ENCODE data around the gene P2RY6.
A peak's percentile ranks its signal among the peaks of the same experiment; 100 is the strongest.

Gene P2RY6

DNA sequence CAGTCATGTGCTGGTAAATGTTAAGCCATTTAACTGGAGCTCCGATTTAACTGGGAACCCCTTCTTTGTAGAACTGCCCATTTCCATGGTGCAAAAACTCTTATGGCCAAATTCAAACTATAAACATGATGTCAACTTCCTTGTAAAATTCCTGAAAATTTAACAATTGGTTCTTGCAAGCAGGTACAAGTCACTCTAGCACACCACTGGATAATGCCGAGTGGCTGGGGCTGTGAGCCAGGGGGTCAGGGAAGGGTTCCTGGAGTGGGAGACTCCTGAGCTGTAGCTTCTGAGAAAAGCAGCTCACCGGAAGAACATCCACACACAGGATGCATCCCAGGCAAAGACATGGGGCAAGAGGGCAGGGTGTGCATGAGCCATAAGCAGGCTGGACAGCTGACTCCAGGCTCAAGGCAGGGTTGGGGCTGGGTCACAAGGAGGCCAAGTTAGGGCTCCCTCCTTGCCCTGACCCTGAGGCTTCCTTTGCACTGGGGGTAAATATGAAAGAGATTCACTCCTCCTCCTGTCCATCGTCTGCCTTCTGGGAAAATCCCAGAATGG is 35.9 kb upstream of the P2RY6 start:
- Histone ChIP-seq H2BK12ac (ENCODE audit: low read length) (no peak overlapping the region), H2BK15ac (ENCODE audit: low read length) (peak overlapping the region; percentile 8), H3K27me3 (ENCODE audit: control insufficient read depth in 3 of 3, insufficient read depth in 3 of 3, low read depth in 1 of 3, low read length in 3 of 3) (peaks cover 0 to 8% (median 0%) of the 10 kb centered on the region in 3 experiments), H3K9ac (ENCODE audit: low read depth, low read length, poor library complexity) (no peak overlapping the region), H2BK120ac (ENCODE audit: low read depth, low read length) (no peak overlapping the region), H2AFZ (ENCODE audit: low read length) (no peak overlapping the region), H3K4me2 (ENCODE audit: insufficient read depth, low read length, poor library complexity, severe bottlenecking) (no peak overlapping the region), H3K14ac (ENCODE audit: low read length) (no peak overlapping the region), H4K8ac (ENCODE audit: low read depth, low read length) (no peak overlapping the region), H2AK5ac (ENCODE audit: low read depth, low read length) (peak overlapping the region; percentile 9), H3K23ac (ENCODE audit: low read depth, low read length, poor library complexity) (no peak overlapping the region), H3K4ac (ENCODE audit: low read length) (no peak overlapping the region), H4K91ac (ENCODE audit: low read depth, low read length, poor library complexity) (no peak overlapping the region), H3K36me3 (replicated peaks in 1 of 2; ENCODE audit: control insufficient read depth in 2 of 2, insufficient read depth in 2 of 2, low read length in 2 of 2) (no peaks in the 10 kb centered on the region), H3K79me1 (ENCODE audit: low read depth, low read length) (peaks cover 5% of the 10 kb centered on the region), H3K4me3 (ENCODE audit: low read length in 2 of 2) (no peak overlapping the region), H3K27ac (replicated peaks; ENCODE audit: low read length) (no peak overlapping the region), H3K9me3 (replicated peaks in 1 of 2; ENCODE audit: control insufficient read depth in 2 of 2, insufficient read depth in 1 of 2, low read depth in 1 of 2, low read length in 2 of 2) (no peaks in the 10 kb centered on the region), H2BK5ac (ENCODE audit: low read length) (no peak overlapping the region), H3K18ac (ENCODE audit: low read length) (no peak overlapping the region), H3K4me1 (ENCODE audit: control insufficient read depth in 2 of 2, insufficient read depth in 1 of 2, low read depth in 1 of 2, low read length in 2 of 2) (peaks cover 2 to 9% of the 10 kb centered on the region in 2 donors)
- no CpG with 5 or more reads among the region's 4 CpGs for WGBS, 2 donors (ENCODE audit: extremely low coverage in 2 of 2, insufficient read length in 2 of 2, insufficient replicate concordance in 1 of 2)
- DNase-seq (ENCODE audit: low spot score), result no peak

DNA sequence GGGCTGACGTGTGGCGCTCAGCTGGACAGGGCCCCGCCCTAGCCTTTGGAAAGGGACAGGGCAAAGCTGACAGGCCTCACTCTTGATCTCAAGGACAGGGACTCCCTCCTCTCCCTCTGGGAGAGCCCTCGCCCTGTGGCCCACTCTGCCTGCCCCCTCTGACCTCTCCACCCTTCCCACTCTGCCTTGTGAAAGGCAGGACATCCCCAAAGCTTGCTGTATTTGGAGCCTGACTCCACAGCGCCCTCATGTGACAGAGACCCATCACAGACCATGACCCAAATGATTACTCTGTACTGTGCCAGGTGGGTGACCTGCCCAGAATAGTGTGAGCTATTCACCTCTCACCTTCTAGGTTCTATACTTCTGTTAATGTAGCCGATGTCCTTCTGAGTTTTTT is 35.3 kb upstream of the P2RY6 start:
- Histone ChIP-seq H2BK120ac (ENCODE audit: low read depth, low read length) (no peak overlapping the region), H2AK5ac (ENCODE audit: low read depth, low read length) (peak overlapping the region; percentile 9), H3K4me1 (ENCODE audit: control insufficient read depth in 2 of 2, insufficient read depth in 1 of 2, low read depth in 1 of 2, low read length in 2 of 2) (peaks cover 2 to 9% of the 10 kb centered on the region in 2 donors), H3K36me3 (replicated peaks in 1 of 2; ENCODE audit: control insufficient read depth in 2 of 2, insufficient read depth in 2 of 2, low read length in 2 of 2) (no peaks in the 10 kb centered on the region), H2AFZ (ENCODE audit: low read length) (no peak overlapping the region), H3K9ac (ENCODE audit: low read depth, low read length, poor library complexity) (no peak overlapping the region), H3K27ac (replicated peaks; ENCODE audit: low read length) (no peak overlapping the region), H3K4ac (ENCODE audit: low read length) (no peak overlapping the region), H3K27me3 (ENCODE audit: control insufficient read depth in 3 of 3, insufficient read depth in 3 of 3, low read depth in 1 of 3, low read length in 3 of 3) (peaks cover 0 to 8% (median 0%) of the 10 kb centered on the region in 3 experiments), H3K23ac (ENCODE audit: low read depth, low read length, poor library complexity) (no peak overlapping the region), H3K4me2 (ENCODE audit: insufficient read depth, low read length, poor library complexity, severe bottlenecking) (no peak overlapping the region), H3K14ac (ENCODE audit: low read length) (no peak overlapping the region), H3K18ac (ENCODE audit: low read length) (no peak overlapping the region), H3K79me1 (ENCODE audit: low read depth, low read length) (peaks cover 5% of the 10 kb centered on the region), H2BK5ac (ENCODE audit: low read length) (no peak overlapping the region), H4K8ac (ENCODE audit: low read depth, low read length) (no peak overlapping the region), H3K9me3 (replicated peaks in 1 of 2; ENCODE audit: control insufficient read depth in 2 of 2, insufficient read depth in 1 of 2, low read depth in 1 of 2, low read length in 2 of 2) (no peaks in the 10 kb centered on the region), H4K91ac (ENCODE audit: low read depth, low read length, poor library complexity) (no peak overlapping the region), H2BK15ac (ENCODE audit: low read length) (no peak overlapping the region), H3K4me3 (ENCODE audit: low read length in 2 of 2) (no peak overlapping the region), H2BK12ac (ENCODE audit: low read length) (no peak overlapping the region)
- peak; percentile 62 for DNase-seq (ENCODE audit: low spot score)
- no CpG with 5 or more reads among the region's 6 CpGs for WGBS, 2 donors (ENCODE audit: extremely low coverage in 2 of 2, insufficient read length in 2 of 2, insufficient replicate concordance in 1 of 2)

DNA sequence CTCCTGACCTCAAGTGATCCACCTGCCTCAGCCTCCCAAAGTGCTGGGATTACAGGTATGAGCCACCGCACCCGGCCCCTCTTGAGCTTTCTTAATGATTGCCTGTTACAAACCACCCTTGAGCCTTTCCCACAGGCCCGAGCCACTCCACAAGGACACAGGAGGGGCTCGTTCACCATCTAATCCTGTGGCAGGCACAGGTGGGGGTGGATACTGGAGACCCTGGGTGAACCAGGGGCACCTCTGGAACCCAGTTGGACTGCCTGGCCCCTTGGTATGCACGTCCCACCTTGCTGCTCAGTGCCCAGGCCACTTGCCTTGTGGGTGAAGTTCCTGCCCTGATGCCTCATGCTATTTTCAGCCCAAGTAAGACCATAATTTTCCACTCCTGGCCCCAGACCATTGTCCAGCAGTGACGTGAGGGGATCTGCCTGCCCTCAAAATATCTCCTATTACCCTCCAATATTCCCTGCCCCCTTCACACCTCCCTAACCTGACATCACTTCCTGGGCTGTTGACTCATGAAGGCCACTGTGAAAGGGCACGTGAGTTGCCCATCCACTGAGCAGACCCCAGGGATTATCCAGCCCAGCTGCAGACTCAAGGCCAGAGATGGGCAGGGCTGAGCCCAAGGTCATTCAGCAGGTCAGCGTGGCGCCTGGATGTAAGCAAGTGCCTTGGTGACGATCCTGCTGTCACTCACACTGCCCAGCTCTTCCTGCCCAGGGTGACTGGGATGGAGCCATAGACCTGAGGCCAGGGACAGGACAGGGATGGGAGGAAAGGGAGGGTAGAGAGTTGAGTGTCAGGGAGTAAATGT is 34.5 kb upstream of the P2RY6 start:
- no peaks in the 10 kb centered on the region for H3K9me3 ChIP-seq (replicated peaks in 1 of 2; ENCODE audit: control insufficient read depth in 2 of 2, insufficient read depth in 1 of 2, low read depth in 1 of 2, low read length in 2 of 2)
- peak overlapping the region; percentile 5 for H3K23ac ChIP-seq (ENCODE audit: low read depth, low read length, poor library complexity)
- no peak overlapping the region for H3K27ac ChIP-seq (replicated peaks; ENCODE audit: low read length)
- no peaks in the 10 kb centered on the region for H3K36me3 ChIP-seq (replicated peaks in 1 of 2; ENCODE audit: control insufficient read depth in 2 of 2, insufficient read depth in 2 of 2, low read length in 2 of 2)
- peak overlapping the region; percentile 55 for H2BK5ac ChIP-seq (ENCODE audit: low read length)
- no peak overlapping the region for H3K4me3 ChIP-seq (ENCODE audit: low read length in 2 of 2)
- H4K8ac ChIP-seq (ENCODE audit: low read depth, low read length), result no peak overlapping the region
- H3K9ac ChIP-seq (ENCODE audit: low read depth, low read length, poor library complexity), result peak overlapping the region; percentile 7
- H3K27me3 ChIP-seq (ENCODE audit: control insufficient read depth in 3 of 3, insufficient read depth in 3 of 3, low read depth in 1 of 3, low read length in 3 of 3), result peaks cover 0 to 8% (median 0%) of the 10 kb centered on the region in 3 experiments
- H2AFZ ChIP-seq (ENCODE audit: low read length), result peak overlapping the region; percentile 61
- no peak for DNase-seq (ENCODE audit: low spot score)
- no peak overlapping the region for H2AK5ac ChIP-seq (ENCODE audit: low read depth, low read length)
- no peak overlapping the region for H2BK15ac ChIP-seq (ENCODE audit: low read length)
- WGBS, 2 donors (ENCODE audit: extremely low coverage in 2 of 2, insufficient read length in 2 of 2, insufficient replicate concordance in 1 of 2), result no CpG with 5 or more reads among the region's 10 CpGs
- H3K79me1 ChIP-seq (ENCODE audit: low read depth, low read length), result peaks cover 3% of the 10 kb centered on the region
- no peak overlapping the region for H2BK120ac ChIP-seq (ENCODE audit: low read depth, low read length)
- peaks cover 5 to 9% of the 10 kb centered on the region in 2 donors for H3K4me1 ChIP-seq (ENCODE audit: control insufficient read depth in 2 of 2, insufficient read depth in 1 of 2, low read depth in 1 of 2, low read length in 2 of 2)
- no peak overlapping the region for H2BK12ac ChIP-seq (ENCODE audit: low read length)
- peak overlapping the region; percentile 41 for H3K18ac ChIP-seq (ENCODE audit: low read length)
- no peak overlapping the region for H3K14ac ChIP-seq (ENCODE audit: low read length)
- no peak overlapping the region for H3K4me2 ChIP-seq (ENCODE audit: insufficient read depth, low read length, poor library complexity, severe bottlenecking)
- no peak overlapping the region for H4K91ac ChIP-seq (ENCODE audit: low read depth, low read length, poor library complexity)
- no peak overlapping the region for H3K4ac ChIP-seq (ENCODE audit: low read length)

DNA sequence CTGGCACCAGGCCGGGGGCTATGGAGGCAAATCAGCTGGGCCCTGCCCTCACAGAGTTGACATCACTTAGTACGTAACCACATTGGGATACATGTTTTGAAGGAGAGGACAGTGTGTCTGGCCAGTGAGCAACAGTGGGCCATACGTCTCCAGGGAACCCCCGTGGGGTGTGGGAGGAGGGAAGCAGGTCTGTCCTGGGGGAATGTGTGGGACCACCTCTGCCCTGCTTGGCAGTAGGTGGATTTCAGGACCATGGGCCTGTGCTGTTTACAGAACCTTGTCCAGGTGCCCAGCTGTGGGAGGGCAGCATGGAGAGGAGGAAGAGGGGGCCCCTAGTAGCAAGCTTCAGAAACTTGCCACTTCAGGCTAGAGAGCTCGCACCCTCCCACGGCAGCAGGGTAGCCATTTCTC is 33.0 kb upstream of the P2RY6 start:
- Histone ChIP-seq H3K79me1 (ENCODE audit: low read depth, low read length) (peaks cover 3% of the 10 kb centered on the region), H2BK15ac (ENCODE audit: low read length) (no peak overlapping the region), H3K27me3 (ENCODE audit: control insufficient read depth in 3 of 3, insufficient read depth in 3 of 3, low read depth in 1 of 3, low read length in 3 of 3) (peaks cover 0 to 8% (median 0%) of the 10 kb centered on the region in 3 experiments), H3K36me3 (replicated peaks in 1 of 2; ENCODE audit: control insufficient read depth in 2 of 2, insufficient read depth in 2 of 2, low read length in 2 of 2) (no peaks in the 10 kb centered on the region), H3K4me3 (ENCODE audit: low read length in 2 of 2) (no peak overlapping the region), H2BK5ac (ENCODE audit: low read length) (no peak overlapping the region), H2BK120ac (ENCODE audit: low read depth, low read length) (peak overlapping the region; percentile 35), H3K4me2 (ENCODE audit: insufficient read depth, low read length, poor library complexity, severe bottlenecking) (no peak overlapping the region), H3K9me3 (replicated peaks in 1 of 2; ENCODE audit: control insufficient read depth in 2 of 2, insufficient read depth in 1 of 2, low read depth in 1 of 2, low read length in 2 of 2) (no peaks in the 10 kb centered on the region), H3K18ac (ENCODE audit: low read length) (peak overlapping the region; percentile 45), H3K4me1 (ENCODE audit: control insufficient read depth in 2 of 2, insufficient read depth in 1 of 2, low read depth in 1 of 2, low read length in 2 of 2) (peaks cover 8 to 9% of the 10 kb centered on the region in 2 donors), H3K27ac (replicated peaks; ENCODE audit: low read length) (no peak overlapping the region), H2AFZ (ENCODE audit: low read length) (no peak overlapping the region), H3K4ac (ENCODE audit: low read length) (no peak overlapping the region), H4K91ac (ENCODE audit: low read depth, low read length, poor library complexity) (no peak overlapping the region), H2BK12ac (ENCODE audit: low read length) (peak overlapping the region; percentile 85), H3K9ac (ENCODE audit: low read depth, low read length, poor library complexity) (peak overlapping the region; percentile 24), H2AK5ac (ENCODE audit: low read depth, low read length) (peak overlapping the region; percentile 97), H3K14ac (ENCODE audit: low read length) (no peak overlapping the region), H4K8ac (ENCODE audit: low read depth, low read length) (no peak overlapping the region), H3K23ac (ENCODE audit: low read depth, low read length, poor library complexity) (no peak overlapping the region)
- no CpG with 5 or more reads among the region's 6 CpGs for WGBS, 2 donors (ENCODE audit: extremely low coverage in 2 of 2, insufficient read length in 2 of 2, insufficient replicate concordance in 1 of 2)
- DNase-seq (ENCODE audit: low spot score), result no peak

All from neuronal stem cell (in vitro differentiated cells).